PFSK-1 (cell line): ENCODE measurements around the gene PMPCA. TPM values are rescaled to one million over a fixed set of nuclear protein-coding genes. Genes with fewer than 3 reads are reported as not detected.

Experiments
- FOXP2 ChIP-seq: optimal IDR thresholded peaks from 2 replicates; pipeline ENCODE3; 2011; ENCODE audit warnings: borderline replicate concordance, control low read depth, inconsistent platforms; ENCODE audit not compliant: insufficient read depth; ENCODE audit errors: extremely low read length, extremely low read depth
- POLR2AphosphoS5 ChIP-seq: IDR thresholded peaks from 2 replicates; pipeline ENCODE4 v1.6.1; 2012; ENCODE audit warnings: low read depth, mild to moderate bottlenecking, control low read depth, low read length, moderate library complexity
- REST ChIP-seq, 2 experiments: IDR thresholded peaks; 2 replicates each; pipeline versions ENCODE4 v1.6.1 to v1.8.0; 2011 to 2012; ENCODE audit warnings: low read depth in 2 of 2, low read length in 2 of 2, control low read depth in 1 of 2, inconsistent platforms in 1 of 2, mild to moderate bottlenecking in 1 of 2, moderate library complexity in 1 of 2; ENCODE audit not compliant: insufficient read depth in 1 of 2
- SIN3A ChIP-seq: IDR thresholded peaks from 2 replicates; pipeline ENCODE4 v1.6.1; 2012; ENCODE audit warnings: mild to moderate bottlenecking, low read length, moderate library complexity, borderline replicate concordance; ENCODE audit not compliant: insufficient read depth
- TAF1 ChIP-seq: IDR thresholded peaks from 2 replicates; pipeline ENCODE4 v1.6.1; 2012; ENCODE audit warnings: low read length, control low read depth, borderline replicate concordance; ENCODE audit not compliant: insufficient read depth
- polyA plus RNA-seq: library from polyadenylated mRNA; unstranded; fragments of >200 nt; gene quantifications from one replicate; pipeline ENCODE4 v1.2.1, GENCODE V29; 2012; ENCODE audit warnings: low read depth, missing spikeins; ENCODE audit not compliant: insufficient read length

PMPCA gene
- polyA plus RNA-seq: 107 TPM

- TF ChIP-seq POLR2AphosphoS5 (peak; percentile 91), FOXP2 (no peak), SIN3A (0 out of 2 replicates have a peak, but pooled peaks have one; percentile 21), REST (IDR thresholded peaks at IDR 0.05; ENCODE audit: insufficient read depth in 1 of 2, low read depth in 2 of 2, low read length in 2 of 2) (peak; percentile 18 to 59; a peak in 2 of 4 replicates), TAF1 (peak; percentile 97)
These were observed at the start of gene PMPCA, which contains the start of gene ENTR1 for GRCh38 chr9:136410500-136411287. Gene PMPCA (plus strand): TSS chr9:136410658. CDS start chr9:136410669, 11 bp downstream. Gene ENTR1 (minus strand): TSS chr9:136410614. CDS start chr9:136410397, 217 bp downstream.

- TF ChIP-seq TAF1 (no peak), POLR2AphosphoS5 (no peak), FOXP2 (no peak), SIN3A (no peak), REST (IDR thresholded peaks at IDR 0.05; ENCODE audit: insufficient read depth in 1 of 2, low read depth in 2 of 2, low read length in 2 of 2) (no peak)
These were observed 49.3 kb upstream of the PMPCA start for GRCh38 chr9:136361047-136361753.

- no peak for TF ChIP-seq REST (IDR thresholded peaks at IDR 0.05; ENCODE audit: insufficient read depth in 1 of 2, low read depth in 2 of 2, low read length in 2 of 2)
These were observed 48.6 kb upstream of the PMPCA start for GRCh38 chr9:136361754-136362449.

GRCh38 chr9:136362450-136362784, 48.0 kb upstream of the PMPCA start:
- no peak for TF ChIP-seq REST (IDR thresholded peaks at IDR 0.05; ENCODE audit: insufficient read depth in 1 of 2, low read depth in 2 of 2, low read length in 2 of 2)
